H1 (cell line): ENCODE measurements around the gene TMCC1. TPM values are rescaled to one million over a fixed set of nuclear protein-coding genes. Genes with fewer than 3 reads are reported as not detected.

Experiments
- KDM5A ChIP-seq: fragments of 200-600 bp; IDR thresholded peaks from 2 replicates; pipeline ENCODE4 v1.7.1; 2012; ENCODE audit warnings: mild to moderate bottlenecking, low read length, inconsistent platforms, mixed read lengths
- POLR2AphosphoS5 ChIP-seq: IDR thresholded peaks from 2 replicates; pipeline ENCODE4 v1.6.1; 2011; ENCODE audit warnings: low read depth, low read length
- RAD21 ChIP-seq, 2 experiments: IDR thresholded peaks in 1 of 2; conservative IDR thresholded peaks in 1 of 2; 2 replicates each; pipeline ENCODE4 v1.6.1; 2011; ENCODE audit warnings: low read depth in 2 of 2, low read length in 2 of 2, improper control_type of control experiment in 1 of 2, inconsistent platforms in 1 of 2, mild to moderate bottlenecking in 1 of 2, moderate library complexity in 1 of 2
- SIN3A ChIP-seq, 2 experiments: IDR thresholded peaks in 1 of 2; conservative IDR thresholded peaks in 1 of 2; 2 replicates each; pipeline ENCODE4 v1.6.1; 2011 to 2012; ENCODE audit warnings: low read length in 2 of 2, improper control_type of control experiment in 1 of 2, low read depth in 1 of 2, mild to moderate bottlenecking in 1 of 2
- polyA plus RNA-seq, 7 experiments: library from polyadenylated mRNA; depleted of rRNA in 3 of 7; stranded (reverse) in 5 of 7; unstranded in 2 of 7; fragments of >200 nt in 5 of 7; fragments of 200-250 nt in 2 of 7; gene quantifications; 1 replicate in 5 of 7; 2 replicates in 1 of 7; 4 replicates in 1 of 7; pipeline versions ENCODE4 v1.2.1 to v1.2.3, GENCODE V29; 2011 to 2013; ENCODE audit warnings: missing spikeins in 2 of 7, mixed read lengths in 2 of 7
- total RNA-seq: library from RNA; stranded (reverse); fragmentation: NEBNext Ultra II Directional; extraction: Animal tissue kit (Norgen Biotek cat#: 25700); gene quantifications from 2 replicates; pipeline ENCODE4 v1.2.1, GENCODE V29; 2021

Gene TMCC1
- total and polyA plus RNA-seq, 2 of the 8 experiments (the other 6 are each of a cell fraction or from before 2014, with no cell fraction given) = 10.4 to 27.1 TPM

DNA sequence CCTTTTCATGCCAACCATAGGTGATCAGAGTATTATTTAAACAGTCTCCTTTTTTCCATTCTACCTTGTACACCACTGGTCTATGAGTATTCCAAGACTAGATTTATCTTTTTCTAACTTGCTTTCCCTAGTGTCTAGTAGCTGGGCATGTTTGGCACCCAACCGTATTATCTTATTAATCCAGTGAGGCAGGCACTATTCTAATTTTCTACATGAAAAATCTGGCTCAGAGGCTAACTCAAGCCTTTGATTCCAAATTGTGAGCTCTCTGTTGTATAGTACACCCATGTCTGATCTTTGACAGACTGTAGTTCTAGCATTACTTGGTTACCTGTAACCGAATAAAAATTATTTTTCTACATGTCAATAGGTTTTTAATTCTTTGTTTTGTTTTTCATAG lies 210.3 kb downstream of the TMCC1 start (continued):
- TF ChIP-seq SIN3A (conservative IDR thresholded peaks at IDR 0.05 in 1 of 2, IDR thresholded peaks at IDR 0.05 in 1 of 2; ENCODE audit: low read depth in 1 of 2, low read length in 2 of 2) (no peak), KDM5A (no peak), POLR2AphosphoS5 (no peak), RAD21 (IDR thresholded peaks at IDR 0.05 in 1 of 2, conservative IDR thresholded peaks at IDR 0.05 in 1 of 2; ENCODE audit: low read depth in 2 of 2, low read length in 2 of 2) (no peak)
